Keratinocyte (primary cell): ENCODE data around the gene ITGB8. TPM values are rescaled to one million over a fixed set of nuclear protein-coding genes. Genes with fewer than 3 reads are reported as not detected.
A peak's percentile ranks its signal among the peaks of the same experiment; 100 is the strongest.

Experiments
- DNase-seq: peaks from one replicate; pipeline ENCODE4 v3.0.0-alpha.2; 2011; ENCODE audit warnings: low read depth, missing footprints, low spot score
- FAIRE-seq: peaks from 2 replicates; lab custom pipeline; 2011; peaks lifted over from hg19 to GRCh38; lab: Jason Lieb, UNC
- H2AFZ ChIP-seq: 2 replicates; pipeline ENCODE4 v1.6.0; 2012; ENCODE audit warnings: low read length, control low read depth, inconsistent platforms; ENCODE audit not compliant: control insufficient read depth
- H3K27ac ChIP-seq: 2 replicates; pipeline ENCODE4 v1.5.1; 2011; ENCODE audit warnings: low read length; ENCODE audit not compliant: control insufficient read depth, insufficient read depth
- H3K27me3 ChIP-seq: 3 replicates; pipeline ENCODE4 v1.6.0; 2011; ENCODE audit warnings: low read length; ENCODE audit not compliant: control insufficient read depth, insufficient read depth; ENCODE audit errors: extremely low read depth
- H3K36me3 ChIP-seq, 2 experiments: 2 replicates in 1 of 2; 3 replicates in 1 of 2; pipeline ENCODE4 v1.5.1; 2011; ENCODE audit warnings: low read length in 2 of 2, mild to moderate bottlenecking in 1 of 2; ENCODE audit not compliant: control insufficient read depth in 2 of 2, insufficient read depth in 2 of 2; ENCODE audit errors: extremely low read depth in 1 of 2
- H3K4me1 ChIP-seq: 3 replicates; pipeline ENCODE4 v1.5.1; 2011; ENCODE audit warnings: low read length; ENCODE audit not compliant: control insufficient read depth, insufficient read depth; ENCODE audit errors: extremely low read depth
- H3K4me2 ChIP-seq: 3 replicates; pipeline ENCODE4 v1.6.0; 2011; ENCODE audit warnings: low read depth, low read length; ENCODE audit not compliant: control insufficient read depth, insufficient read depth; ENCODE audit errors: extremely low read depth
- H3K4me3 ChIP-seq, 3 experiments: fragments of 200-600 bp in 1 of 3; sonication (generic) in 1 of 3; 2 replicates in 2 of 3; 3 replicates in 1 of 3; pipeline ENCODE4 v1.5.1; 2011 to 2016; ENCODE audit warnings: low read length in 3 of 3, mild to moderate bottlenecking in 3 of 3, control low read depth in 2 of 3, inconsistent platforms in 1 of 3, low read depth in 1 of 3, mixed read lengths in 1 of 3, mixed run types in 1 of 3, moderate library complexity in 1 of 3; ENCODE audit not compliant: control insufficient read depth in 2 of 3, insufficient read depth in 2 of 3; ENCODE audit errors: extremely low read depth in 1 of 3
- H3K79me2 ChIP-seq: 2 replicates; pipeline ENCODE4 v1.6.0; 2012; ENCODE audit warnings: low read length; ENCODE audit not compliant: control insufficient read depth, insufficient read depth
- H3K9ac ChIP-seq: 3 replicates; pipeline ENCODE4 v1.6.0; 2011; ENCODE audit warnings: low read length; ENCODE audit not compliant: control insufficient read depth, insufficient read depth; ENCODE audit errors: extremely low read depth
- H3K9me1 ChIP-seq: 3 replicates; pipeline ENCODE4 v1.6.0; 2011; ENCODE audit warnings: low read length; ENCODE audit not compliant: control insufficient read depth, insufficient read depth; ENCODE audit errors: extremely low read depth
- H3K9me3 ChIP-seq: 2 replicates; pipeline ENCODE4 v1.5.1; 2012; ENCODE audit warnings: low read depth, low read length; ENCODE audit not compliant: control insufficient read depth
- H4K20me1 ChIP-seq: 3 replicates; pipeline ENCODE4 v1.6.0; 2011; ENCODE audit warnings: low read length; ENCODE audit not compliant: control insufficient read depth, insufficient read depth; ENCODE audit errors: extremely low read depth
- EZH2 ChIP-seq: IDR thresholded peaks from one replicate; pipeline ENCODE4 v1.6.1; 2012; ENCODE audit warnings: inconsistent platforms, mild to moderate bottlenecking, low read length, moderate library complexity
- dilution Hi-C: fragments of 300-500 bp; cut with MboI; formaldehyde crosslinking; loops from one replicate; pipeline ENCODE4 v1.7.0; 2020; ENCODE audit warnings: low sequenced_read_pairs; ENCODE audit not compliant: extremely low pct_ligation_motif_present
- polyA plus RNA-seq, 5 experiments: library from polyadenylated mRNA; depleted of rRNA in 3 of 5; stranded (reverse) in 3 of 5; stranded (forward) in 1 of 5; unstranded in 1 of 5; fragments of >200 nt; gene quantifications; 1 replicate in 1 of 5; 2 replicates in 3 of 5; 3 replicates in 1 of 5; pipeline versions ENCODE4 v1.2.1 to v1.2.3, GENCODE V29; 2011 to 2012; ENCODE audit warnings: missing spikeins in 2 of 5, low read depth in 1 of 5, low replicate concordance in 1 of 5
- TF ChIP-seq, protein P1 (sequence below), 3 experiments: IDR thresholded peaks in 1 of 3; conservative IDR thresholded peaks in 1 of 3; optimal IDR thresholded peaks in 1 of 3; 2 replicates in 2 of 3; 3 replicates in 1 of 3; pipeline versions ENCODE3 to v1.5.1; 2011; ENCODE audit warnings: low read length in 3 of 3, mild to moderate bottlenecking in 3 of 3, moderate library complexity in 2 of 3, control low read depth in 1 of 3, inconsistent platforms in 1 of 3; ENCODE audit not compliant: insufficient read depth in 2 of 3; ENCODE audit errors: extremely low read depth in 1 of 3

Gene ITGB8
- polyA plus RNA-seq, 1 donor (not counting 4 experiments of a cell fraction or from before 2014, with no cell fraction given) = 10.9 TPM

DNA sequence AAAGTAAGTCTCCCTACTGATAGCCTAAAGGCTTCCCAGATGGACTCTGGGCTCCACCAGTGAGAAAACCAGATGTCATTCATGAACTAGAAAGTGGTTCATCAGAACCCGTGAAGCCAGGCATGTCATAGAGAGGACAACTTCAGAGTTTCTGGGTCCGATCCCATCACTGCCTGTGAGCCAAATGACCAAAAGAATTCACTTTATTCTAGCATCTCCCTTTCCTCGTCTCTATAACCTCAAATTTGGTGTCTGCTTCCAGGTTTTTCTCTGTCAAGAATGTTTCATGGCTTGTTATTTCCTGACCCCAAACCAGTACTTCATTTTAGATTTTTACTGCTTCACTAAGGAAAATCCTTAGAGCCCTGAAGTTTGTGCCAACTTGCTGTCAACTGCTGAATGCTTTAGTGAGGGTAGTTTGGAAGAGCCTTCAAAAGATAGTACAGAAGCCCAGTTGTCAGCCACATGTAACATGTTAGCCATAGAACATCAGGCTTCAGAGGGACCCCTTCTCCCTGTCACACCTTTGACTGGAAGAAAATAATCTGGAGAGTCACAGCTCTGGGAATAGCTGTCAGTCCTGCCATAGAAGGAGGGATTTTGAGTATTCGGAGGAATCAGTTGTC, 34.0 kb downstream of the ITGB8 start:
- H3K27ac ChIP-seq = peak overlapping the region; percentile 57
- peak; percentile 29 for FAIRE-seq

DNA sequence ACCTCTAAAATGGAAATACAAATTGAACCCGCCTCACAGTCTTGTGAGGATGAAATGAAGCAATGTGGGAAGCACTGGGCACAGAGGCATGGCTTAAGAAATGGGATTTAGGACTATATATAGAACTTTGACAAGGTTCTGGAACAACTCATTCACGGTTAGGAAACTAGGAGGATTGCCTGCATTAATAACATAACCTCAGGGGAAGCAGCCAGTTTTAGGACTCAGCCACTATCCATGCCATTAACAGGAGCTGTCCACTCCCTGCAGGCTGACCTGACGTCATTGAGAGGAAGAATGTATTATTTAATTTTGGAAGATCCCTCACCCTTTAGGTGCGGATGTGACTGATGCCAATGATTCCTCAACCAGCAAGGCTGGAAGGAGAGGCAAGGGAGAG, 34.8 kb downstream of the ITGB8 start:
- no peaks in the 10 kb centered on the region for H3K36me3 ChIP-seq
- H3K9me1 ChIP-seq = no peaks in the 10 kb centered on the region
- peak overlapping the region; percentile 3 for H3K4me2 ChIP-seq
- H3K4me3 ChIP-seq = no peak overlapping the region
- TF ChIP-seq EZH2 = no peak
- TF ChIP-seq, protein P1, sequence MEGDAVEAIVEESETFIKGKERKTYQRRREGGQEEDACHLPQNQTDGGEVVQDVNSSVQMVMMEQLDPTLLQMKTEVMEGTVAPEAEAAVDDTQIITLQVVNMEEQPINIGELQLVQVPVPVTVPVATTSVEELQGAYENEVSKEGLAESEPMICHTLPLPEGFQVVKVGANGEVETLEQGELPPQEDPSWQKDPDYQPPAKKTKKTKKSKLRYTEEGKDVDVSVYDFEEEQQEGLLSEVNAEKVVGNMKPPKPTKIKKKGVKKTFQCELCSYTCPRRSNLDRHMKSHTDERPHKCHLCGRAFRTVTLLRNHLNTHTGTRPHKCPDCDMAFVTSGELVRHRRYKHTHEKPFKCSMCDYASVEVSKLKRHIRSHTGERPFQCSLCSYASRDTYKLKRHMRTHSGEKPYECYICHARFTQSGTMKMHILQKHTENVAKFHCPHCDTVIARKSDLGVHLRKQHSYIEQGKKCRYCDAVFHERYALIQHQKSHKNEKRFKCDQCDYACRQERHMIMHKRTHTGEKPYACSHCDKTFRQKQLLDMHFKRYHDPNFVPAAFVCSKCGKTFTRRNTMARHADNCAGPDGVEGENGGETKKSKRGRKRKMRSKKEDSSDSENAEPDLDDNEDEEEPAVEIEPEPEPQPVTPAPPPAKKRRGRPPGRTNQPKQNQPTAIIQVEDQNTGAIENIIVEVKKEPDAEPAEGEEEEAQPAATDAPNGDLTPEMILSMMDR (optimal IDR thresholded peaks at IDR 0.05 in 1 of 3, IDR thresholded peaks at IDR 0.05 in 1 of 3, conservative IDR thresholded peaks at IDR 0.05 in 1 of 3; ENCODE audit: extremely low read depth in 1 of 3, insufficient read depth in 2 of 3, low read length in 3 of 3) = no peak
- dilution Hi-C loops = no loop called here
- no peak overlapping the region for H3K9ac ChIP-seq
- H3K79me2 ChIP-seq = no peaks in the 10 kb centered on the region
- H3K4me1 ChIP-seq = peaks cover 24% of the 10 kb centered on the region
- no peaks in the 10 kb centered on the region for H3K27me3 ChIP-seq
- H2AFZ ChIP-seq = no peak overlapping the region
- FAIRE-seq = peak; percentile 69
- H4K20me1 ChIP-seq = no peaks in the 10 kb centered on the region
- DNase-seq = peak; percentile 60
- H3K9me3 ChIP-seq = no peaks in the 10 kb centered on the region
- H3K27ac ChIP-seq = peak overlapping the region; percentile 57

More for the DNA sequence above, 34.0 kb downstream of the ITGB8 start:
- H3K27me3 ChIP-seq = no peaks in the 10 kb centered on the region
- no peak overlapping the region for H2AFZ ChIP-seq
- no peaks in the 10 kb centered on the region for H3K36me3 ChIP-seq
- H3K9me3 ChIP-seq = no peaks in the 10 kb centered on the region
- no peak overlapping the region for H3K9ac ChIP-seq
- no peak overlapping the region for H3K4me3 ChIP-seq
- no peaks in the 10 kb centered on the region for H4K20me1 ChIP-seq
- dilution Hi-C loops = no loop called here
- H3K9me1 ChIP-seq = no peaks in the 10 kb centered on the region
- no peak overlapping the region for H3K4me2 ChIP-seq
- peaks cover 24% of the 10 kb centered on the region for H3K4me1 ChIP-seq
- TF ChIP-seq EZH2 = no peak
- TF ChIP-seq, protein P1 (optimal IDR thresholded peaks at IDR 0.05 in 1 of 3, IDR thresholded peaks at IDR 0.05 in 1 of 3, conservative IDR thresholded peaks at IDR 0.05 in 1 of 3; ENCODE audit: extremely low read depth in 1 of 3, insufficient read depth in 2 of 3, low read length in 3 of 3) = no peak
- H3K79me2 ChIP-seq = no peaks in the 10 kb centered on the region
- no peak for DNase-seq
